ENCODE data around the gene UBAP1L. TPM values are rescaled to one million over a fixed set of nuclear protein-coding genes. Genes with fewer than 3 reads are reported as not detected.
"Not testable (repeated sequence)": the region's sequence is repeated elsewhere in the genome, so short reads cannot be mapped to it uniquely, and the experiment has no call there.

UBAP1L gene
- total RNA-seq, 6 experiments from 2014 or later: 0.43 to 1.4 (median 0.64) TPM

- Mint-ChIP-seq H3K27me3 (ENCODE audit: insufficient read depth) (no peaks in the 10 kb centered on the region; the same call in 1 of the 2 replicates), H3K36me3 (ENCODE audit: low read depth) (peaks cover 13% of the 10 kb centered on the region), H3K4me1 (ENCODE audit: low read depth) (no peaks in the 10 kb centered on the region), H3K27ac (0 out of 2 replicates have a peak overlapping the region, but pooled peaks have one; percentile 5), H3K9me3 (no peaks in the 10 kb centered on the region), H3K4me3 (no peak overlapping the region)
- DNase-seq: no peak
- no peak for TF ChIP-seq CTCF (IDR thresholded peaks at IDR 0.05)
These were observed 20.6 kb downstream of the UBAP1L start for GRCh38 chr15:65094294-65094995.

- H3K36me3 Mint-ChIP-seq (ENCODE audit: low read depth); DNase-seq; H3K9me3 Mint-ChIP-seq; H3K4me3 Mint-ChIP-seq; H3K4me1 Mint-ChIP-seq (ENCODE audit: low read depth); H3K27me3 Mint-ChIP-seq (ENCODE audit: insufficient read depth): not testable (repeated sequence)
- H3K27ac Mint-ChIP-seq: 0 out of 2 replicates have a peak overlapping the region, but pooled peaks have one; percentile 5
These were observed 21.2 kb downstream of the UBAP1L start for GRCh38 chr15:65093793-65094170.

GRCh38 chr15:65092911-65093792, 21.8 kb downstream of the UBAP1L start:
- Mint-ChIP-seq H3K27me3 (ENCODE audit: insufficient read depth) (no peaks in the 10 kb centered on the region; the same call in 1 of the 2 replicates), H3K36me3 (ENCODE audit: low read depth) (peaks cover 2% of the 10 kb centered on the region), H3K4me3 (no peak overlapping the region), H3K27ac (no peak overlapping the region), H3K9me3 (no peaks in the 10 kb centered on the region), H3K4me1 (ENCODE audit: low read depth) (no peaks in the 10 kb centered on the region)
- DNase-seq: no peak
- no peak for TF ChIP-seq CTCF (IDR thresholded peaks at IDR 0.05)

GRCh38 chr15:65091946-65092770, 22.8 kb downstream of the UBAP1L start:
- DNase-seq: no peak
- H3K4me3 Mint-ChIP-seq: no peak overlapping the region
- H3K27ac Mint-ChIP-seq: no peak overlapping the region
- H3K36me3 Mint-ChIP-seq (ENCODE audit: low read depth): no peaks in the 10 kb centered on the region
- no peaks in the 10 kb centered on the region for H3K4me1 Mint-ChIP-seq (ENCODE audit: low read depth)
- TF ChIP-seq CTCF (IDR thresholded peaks at IDR 0.05): no peak
- H3K27me3 Mint-ChIP-seq (ENCODE audit: insufficient read depth): no peaks in the 10 kb centered on the region; the same call in 1 of the 2 replicates
- H3K9me3 Mint-ChIP-seq: no peaks in the 10 kb centered on the region

- H3K4me3 Mint-ChIP-seq: no peak overlapping the region
- no peaks in the 10 kb centered on the region for H3K9me3 Mint-ChIP-seq
- H3K36me3 Mint-ChIP-seq (ENCODE audit: low read depth): no peaks in the 10 kb centered on the region
- no peak overlapping the region for H3K27ac Mint-ChIP-seq
- H3K27me3 Mint-ChIP-seq (ENCODE audit: insufficient read depth): peaks cover 12% of the 10 kb centered on the region
- TF ChIP-seq CTCF (IDR thresholded peaks at IDR 0.05): no peak
- no peak for DNase-seq
- H3K4me1 Mint-ChIP-seq (ENCODE audit: low read depth): peaks cover 6% of the 10 kb centered on the region; the same call in 1 of the 2 replicates
These were observed 25.7 kb downstream of the UBAP1L start for GRCh38 chr15:65089206-65089824.
